ENCODE results near the gene PC.

DNA sequence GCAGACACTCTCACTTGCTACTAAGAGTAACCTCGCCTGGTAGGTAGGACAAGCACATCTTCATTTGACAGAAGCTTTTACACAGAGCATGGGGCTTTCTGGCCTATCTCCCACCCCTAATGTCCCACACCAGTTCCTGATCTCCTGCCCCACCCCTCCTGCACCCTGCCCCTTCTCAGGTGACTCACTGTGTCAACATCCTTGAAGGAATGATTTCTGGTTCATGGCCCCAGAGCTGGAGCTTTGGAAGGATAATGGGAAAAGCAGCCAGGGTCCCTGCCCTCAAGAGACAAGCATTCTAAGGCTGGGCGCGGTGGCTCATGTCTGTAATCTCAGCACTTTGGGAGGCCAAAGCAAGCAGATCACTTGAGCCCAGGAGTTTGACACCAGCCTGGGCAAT is 54.1 kb downstream of the PC start:
- TF ChIP-seq, protein P1, sequence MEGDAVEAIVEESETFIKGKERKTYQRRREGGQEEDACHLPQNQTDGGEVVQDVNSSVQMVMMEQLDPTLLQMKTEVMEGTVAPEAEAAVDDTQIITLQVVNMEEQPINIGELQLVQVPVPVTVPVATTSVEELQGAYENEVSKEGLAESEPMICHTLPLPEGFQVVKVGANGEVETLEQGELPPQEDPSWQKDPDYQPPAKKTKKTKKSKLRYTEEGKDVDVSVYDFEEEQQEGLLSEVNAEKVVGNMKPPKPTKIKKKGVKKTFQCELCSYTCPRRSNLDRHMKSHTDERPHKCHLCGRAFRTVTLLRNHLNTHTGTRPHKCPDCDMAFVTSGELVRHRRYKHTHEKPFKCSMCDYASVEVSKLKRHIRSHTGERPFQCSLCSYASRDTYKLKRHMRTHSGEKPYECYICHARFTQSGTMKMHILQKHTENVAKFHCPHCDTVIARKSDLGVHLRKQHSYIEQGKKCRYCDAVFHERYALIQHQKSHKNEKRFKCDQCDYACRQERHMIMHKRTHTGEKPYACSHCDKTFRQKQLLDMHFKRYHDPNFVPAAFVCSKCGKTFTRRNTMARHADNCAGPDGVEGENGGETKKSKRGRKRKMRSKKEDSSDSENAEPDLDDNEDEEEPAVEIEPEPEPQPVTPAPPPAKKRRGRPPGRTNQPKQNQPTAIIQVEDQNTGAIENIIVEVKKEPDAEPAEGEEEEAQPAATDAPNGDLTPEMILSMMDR (optimal IDR thresholded peaks at IDR 0.05 in 1 of 3, IDR thresholded peaks at IDR 0.05 in 1 of 3, conservative IDR thresholded peaks at IDR 0.05 in 1 of 3; ENCODE audit: extremely low read depth in 1 of 3, insufficient read depth in 2 of 3, low read length in 3 of 3) = no peak
- no peak for TF ChIP-seq EZH2 (IDR thresholded peaks at IDR 0.05; ENCODE audit: low read length)
